Measurements from ENCODE around the gene AKT2. TPM values are rescaled to one million over a fixed set of nuclear protein-coding genes. Genes with fewer than 3 reads are reported as not detected.

AKT2 gene
- polyA plus RNA-seq, 1 donor from 2014 or later = 131 TPM

GRCh38 chr19:40261631-40262030, 23.5 kb downstream of the AKT2 start:
- TF ChIP-seq CTCF (IDR thresholded peaks at IDR 0.05; ENCODE audit: poor library complexity, severe bottlenecking) (no peak), RAD21 (conservative IDR thresholded peaks at IDR 0.05) (no peak), POLR2AphosphoS5 (IDR thresholded peaks at IDR 0.05) (no peak), EZH2 (IDR thresholded peaks at IDR 0.05; ENCODE audit: borderline replicate concordance, insufficient read depth, low read length, poor library complexity, severe bottlenecking) (no peak), MXI1 (conservative IDR thresholded peaks at IDR 0.05; ENCODE audit: poor library complexity, severe bottlenecking) (no peak), EP300 (conservative IDR thresholded peaks at IDR 0.05; ENCODE audit: poor library complexity, severe bottlenecking) (no peak), TAF1 (IDR thresholded peaks at IDR 0.05; ENCODE audit: low read depth) (no peak), REST (IDR thresholded peaks at IDR 0.05; ENCODE audit: borderline replicate concordance) (no peak), SMC3 (conservative IDR thresholded peaks at IDR 0.05; ENCODE audit: poor library complexity) (no peak)
- Histone ChIP-seq H3F3A (ENCODE audit: insufficient read depth, low read length, poor library complexity, severe bottlenecking) (no peaks in the 10 kb centered on the region), H4K20me1 (ENCODE audit: insufficient read depth) (no peaks in the 10 kb centered on the region), H3K4me2 (ENCODE audit: low read length) (no peak overlapping the region), H3K27me3 (ENCODE audit: insufficient read depth, low read depth, low read length) (no peaks in the 10 kb centered on the region), H3K4me3 (ENCODE audit: low read length) (no peak overlapping the region), H3K9me2 (ENCODE audit: insufficient read depth, low read length) (no peaks in the 10 kb centered on the region), H3K36me3 (ENCODE audit: insufficient read depth, low read length) (no peaks in the 10 kb centered on the region), H3K27ac (ENCODE audit: low read length) (no peak overlapping the region), H3K9me3 (ENCODE audit: low read length) (no peaks in the 10 kb centered on the region), H3K79me2 (replicated peaks; ENCODE audit: insufficient read depth, low read length) (no peaks in the 10 kb centered on the region), H3K9ac (ENCODE audit: low read length) (no peak overlapping the region), H2AFZ (ENCODE audit: low read depth, low read length) (no peak overlapping the region)

- Histone ChIP-seq H3K9ac (ENCODE audit: low read length) (no peak overlapping the region), H3K9me3 (ENCODE audit: low read length) (no peaks in the 10 kb centered on the region), H2AFZ (ENCODE audit: low read depth, low read length) (no peak overlapping the region), H3K79me2 (replicated peaks; ENCODE audit: insufficient read depth, low read length) (no peaks in the 10 kb centered on the region), H3K9me2 (ENCODE audit: insufficient read depth, low read length) (no peaks in the 10 kb centered on the region), H3F3A (ENCODE audit: insufficient read depth, low read length, poor library complexity, severe bottlenecking) (no peaks in the 10 kb centered on the region), H4K20me1 (ENCODE audit: insufficient read depth) (no peaks in the 10 kb centered on the region), H3K4me3 (ENCODE audit: low read length) (no peak overlapping the region), H3K36me3 (ENCODE audit: insufficient read depth, low read length) (no peaks in the 10 kb centered on the region), H3K4me2 (ENCODE audit: low read length) (no peak overlapping the region), H3K27me3 (ENCODE audit: insufficient read depth, low read depth, low read length) (no peaks in the 10 kb centered on the region), H3K27ac (ENCODE audit: low read length) (no peak overlapping the region)
- TF ChIP-seq EP300 (conservative IDR thresholded peaks at IDR 0.05; ENCODE audit: poor library complexity, severe bottlenecking) (no peak), RAD21 (conservative IDR thresholded peaks at IDR 0.05) (no peak), POLR2AphosphoS5 (IDR thresholded peaks at IDR 0.05) (no peak), REST (IDR thresholded peaks at IDR 0.05; ENCODE audit: borderline replicate concordance) (no peak)
Observed at GRCh38 chr19:40257096-40257517, 28.0 kb downstream of the AKT2 start.

Data from neural cell (in vitro differentiated cells).